ENCODE measurements around the gene GSC2.

Gene GSC2

DNA sequence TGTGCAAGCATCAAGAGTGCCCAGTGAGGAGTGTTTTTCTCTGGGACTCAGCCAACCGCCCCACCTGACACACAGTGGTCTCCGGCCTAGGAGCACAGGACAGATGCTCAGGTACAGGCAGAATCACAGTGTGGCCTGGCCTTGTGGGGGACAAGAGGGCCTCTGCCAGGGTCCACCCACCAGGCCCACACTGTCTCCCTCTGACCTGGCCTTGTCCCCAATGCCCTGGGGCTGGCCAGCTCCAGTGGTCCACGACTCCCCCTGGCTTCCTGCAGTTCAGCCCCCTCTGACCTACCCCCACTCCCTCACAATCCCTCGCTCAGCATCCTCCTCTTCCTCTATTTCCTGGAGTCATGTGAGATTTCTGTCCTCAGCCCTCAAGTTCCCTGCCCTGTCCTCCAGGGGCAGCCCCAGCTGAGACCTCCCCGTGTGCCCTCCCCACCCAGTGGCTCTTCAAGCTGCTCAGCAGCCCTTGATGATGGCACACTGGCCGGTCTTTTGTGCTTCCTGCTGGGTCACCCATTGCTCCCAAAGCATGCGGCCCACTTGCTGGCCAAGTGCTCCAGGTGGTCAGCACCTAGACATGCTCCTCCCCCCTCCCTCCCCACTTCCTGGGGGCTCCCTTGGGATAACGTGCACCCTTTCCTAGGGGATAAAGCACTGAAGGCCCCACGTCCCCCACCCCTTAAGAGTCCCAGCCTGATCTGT is 17.2 kb downstream of the GSC2 start:
- no peak for TF ChIP-seq CTCF (IDR thresholded peaks at IDR 0.05; ENCODE audit: low read depth, low read length)
- DNase-seq (ENCODE audit: extremely low read depth, low read depth), result no peak

- TF ChIP-seq CTCF (IDR thresholded peaks at IDR 0.05; ENCODE audit: low read depth, low read length), result no peak
- DNase-seq (ENCODE audit: extremely low read depth, low read depth), result no peak
Measured at GRCh38 chr22:19132153-19132552, 17.9 kb downstream of the GSC2 start.

- TF ChIP-seq CTCF (IDR thresholded peaks at IDR 0.05; ENCODE audit: low read depth, low read length), result no peak
- DNase-seq (ENCODE audit: extremely low read depth, low read depth), result no peak
Measured at GRCh38 chr22:19131685-19132015, 18.4 kb downstream of the GSC2 start.

- TF ChIP-seq CTCF (IDR thresholded peaks at IDR 0.05; ENCODE audit: low read depth, low read length), result no peak
- DNase-seq (ENCODE audit: extremely low read depth, low read depth), result no peak
Measured at GRCh38 chr22:19130959-19131684, 19.0 kb downstream of the GSC2 start, which contains the start of gene TSSK2. TSSK2 (plus strand) TSS chr22:19131308; CDS start chr22:19131400, 92 bp downstream.

GRCh38 chr22:19129871-19130270 is 20.2 kb downstream of the GSC2 start:
- TF ChIP-seq CTCF (IDR thresholded peaks at IDR 0.05; ENCODE audit: low read depth, low read length), result no peak
- DNase-seq (ENCODE audit: extremely low read depth, low read depth), result no peak

DNA sequence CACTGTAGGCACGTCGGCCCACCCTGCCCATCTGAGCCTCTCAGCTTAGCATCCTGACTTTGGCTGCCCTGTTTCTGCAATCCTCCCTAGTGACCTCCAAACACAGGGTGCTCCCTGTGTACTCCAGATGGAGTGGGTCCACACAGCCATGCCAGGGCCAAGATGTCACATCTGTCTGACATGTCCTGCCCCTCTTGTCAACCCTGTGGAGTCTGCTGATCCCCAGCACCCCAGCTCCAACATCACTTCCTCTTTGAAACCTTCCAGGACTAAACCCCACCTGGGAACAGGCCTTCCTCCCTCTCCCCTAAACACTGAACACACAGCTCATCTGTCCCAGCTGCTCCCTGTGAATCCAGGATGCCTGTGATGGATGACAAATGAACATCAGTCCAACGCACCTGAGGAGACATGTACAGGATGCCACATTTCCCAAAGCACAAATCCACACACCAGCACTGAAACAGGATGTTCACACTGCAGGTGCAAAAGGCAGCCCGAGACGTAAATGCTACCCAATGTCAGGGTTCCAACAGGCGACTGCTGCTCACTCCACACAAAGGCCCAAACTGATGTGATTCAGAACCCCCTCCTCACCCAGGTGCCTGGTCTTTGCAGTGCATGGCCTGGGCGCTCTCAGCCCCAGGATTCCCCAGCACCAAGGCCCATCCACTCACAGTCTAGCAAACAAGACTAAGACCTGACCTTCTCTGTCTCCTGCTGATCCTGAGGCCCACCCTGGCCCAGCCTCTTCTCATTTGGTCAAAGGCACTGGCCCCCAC is 21.0 kb downstream of the GSC2 start:
- DNase-seq (ENCODE audit: extremely low read depth, low read depth), result no peak
- TF ChIP-seq CTCF (IDR thresholded peaks at IDR 0.05; ENCODE audit: low read depth, low read length), result no peak

DNA sequence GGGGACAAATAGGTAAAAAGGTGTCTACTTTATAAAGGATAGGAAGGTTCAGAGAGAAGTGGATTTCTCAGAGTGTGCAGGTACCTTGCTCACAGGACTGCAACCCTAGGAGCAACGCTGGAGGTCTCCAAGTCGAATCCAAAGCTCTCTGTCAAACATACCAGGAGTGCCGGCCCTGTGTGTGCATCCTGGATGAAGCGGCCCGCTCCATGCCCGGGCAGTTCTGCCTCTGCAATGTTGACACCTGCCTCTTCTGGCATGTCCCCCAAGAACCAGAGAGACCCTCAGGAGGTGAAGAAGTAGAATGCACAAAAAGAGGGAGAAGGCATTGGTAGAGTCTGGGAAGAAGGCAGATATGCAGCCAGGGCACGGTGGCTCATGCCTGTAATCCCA is 22.1 kb downstream of the GSC2 start:
- TF ChIP-seq CTCF (IDR thresholded peaks at IDR 0.05; ENCODE audit: low read depth, low read length), result no peak
- no peak for DNase-seq (ENCODE audit: extremely low read depth, low read depth)

Data from AG09319 (cell line).